Measurements from ENCODE around the gene PPIG. TPM values are rescaled to one million over a fixed set of nuclear protein-coding genes. Genes with fewer than 3 reads are reported as not detected.

PPIG gene
- total and polyA plus RNA-seq, 2 of the 4 experiments (the other 2 are of a cell fraction), result 10.4 to 16.7 TPM

DNA sequence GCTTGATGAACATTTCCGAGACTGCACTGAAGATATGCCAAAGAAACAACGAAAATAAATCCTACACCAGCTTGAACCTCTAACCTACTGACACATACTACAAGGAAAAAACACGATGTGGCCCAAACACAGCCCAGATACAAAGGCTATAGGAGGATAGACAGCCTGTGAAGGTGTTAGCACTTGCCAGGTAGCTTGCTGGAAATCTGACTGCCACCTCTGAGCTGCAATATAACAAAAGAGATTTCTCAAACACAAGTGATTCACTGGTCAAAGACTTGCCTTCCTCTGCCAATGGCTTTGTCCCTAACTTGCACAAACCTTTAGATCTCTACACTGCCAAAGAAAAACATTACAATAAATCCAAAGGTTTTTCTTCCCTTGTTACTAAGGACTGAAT lies 89.0 kb downstream of the PPIG start:
- Histone ChIP-seq H3K36me3 (ENCODE audit: control insufficient read depth, insufficient read depth, low read length) (no peaks in the 10 kb centered on the region), H3K27ac (ENCODE audit: insufficient read depth, low read length) (no peak overlapping the region), H4K20me1 (ENCODE audit: insufficient read depth, low read length) (no peaks in the 10 kb centered on the region), H4K8ac (ENCODE audit: low read depth in 2 of 2, low read length in 2 of 2) (no peak overlapping the region), H3K14ac (replicated peaks; ENCODE audit: low read depth, low read length) (no peak overlapping the region), H3K18ac (ENCODE audit: low read depth, low read length) (no peak overlapping the region), H3K4me3 (ENCODE audit: insufficient read depth, low read depth, low read length) (no peak overlapping the region), H2AK9ac (replicated peaks; ENCODE audit: low read depth, low read length, poor library complexity) (no peak overlapping the region), H2BK20ac (ENCODE audit: low read depth, low read length) (no peak overlapping the region), H3K9me3 (ENCODE audit: control insufficient read depth, insufficient read depth, low read length) (no peaks in the 10 kb centered on the region), H4K91ac (ENCODE audit: insufficient read depth, low read depth, low read length) (no peak overlapping the region), H3K9me1 (ENCODE audit: insufficient read depth, low read length) (no peaks in the 10 kb centered on the region), H3K79me1 (ENCODE audit: low read depth in 1 of 2, low read length in 2 of 2) (no peaks in the 10 kb centered on the region), H2AK5ac (ENCODE audit: low read depth, low read length) (no peak overlapping the region), H2BK15ac (ENCODE audit: low read depth, low read length) (no peak overlapping the region), H3K23ac (ENCODE audit: low read depth, low read length) (no peak overlapping the region), H3K56ac (ENCODE audit: extremely low read depth, insufficient read depth, low read length) (no peak overlapping the region), H4K5ac (ENCODE audit: low read depth, low read length) (no peak overlapping the region), H3K27me3 (ENCODE audit: control insufficient read depth, insufficient read depth, low read length) (peaks cover 2% of the 10 kb centered on the region; the same call in 1 of the 2 replicates), H2BK120ac (ENCODE audit: low read depth, low read length) (no peak overlapping the region), H2AFZ (replicated peaks; ENCODE audit: low read length, poor library complexity) (no peak overlapping the region), H3K9ac (ENCODE audit: low read depth, low read length) (no peak overlapping the region), H3K4me2 (ENCODE audit: low read depth, low read length) (no peak overlapping the region), H2BK5ac (ENCODE audit: low read depth, low read length, poor library complexity, severe bottlenecking) (no peak overlapping the region), H3K4ac (ENCODE audit: low read depth, low read length) (no peak overlapping the region), H3K4me1 (ENCODE audit: control insufficient read depth, insufficient read depth, low read length) (no peaks in the 10 kb centered on the region)
- TF ChIP-seq, protein P1, sequence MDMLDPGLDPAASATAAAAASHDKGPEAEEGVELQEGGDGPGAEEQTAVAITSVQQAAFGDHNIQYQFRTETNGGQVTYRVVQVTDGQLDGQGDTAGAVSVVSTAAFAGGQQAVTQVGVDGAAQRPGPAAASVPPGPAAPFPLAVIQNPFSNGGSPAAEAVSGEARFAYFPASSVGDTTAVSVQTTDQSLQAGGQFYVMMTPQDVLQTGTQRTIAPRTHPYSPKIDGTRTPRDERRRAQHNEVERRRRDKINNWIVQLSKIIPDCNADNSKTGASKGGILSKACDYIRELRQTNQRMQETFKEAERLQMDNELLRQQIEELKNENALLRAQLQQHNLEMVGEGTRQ (IDR thresholded peaks at IDR 0.05; ENCODE audit: low read depth, low read length), result no peak
- TF ChIP-seq BHLHE40 (IDR thresholded peaks at IDR 0.05; ENCODE audit: low read depth, low read length) (no peak), POLR2A (IDR thresholded peaks at IDR 0.05; ENCODE audit: low read depth, low read length) (no peak), MAFK (IDR thresholded peaks at IDR 0.05; ENCODE audit: low read depth, low read length) (no peak)
- WGBS, 2 experiments (ENCODE audit: extremely low coverage in 2 of 2, insufficient read length in 1 of 2), result no CpG with 5 or more reads among the region's 3 CpGs
- ChIA-PET CTCF (no interaction called here), POLR2A (ENCODE audit: unreplicated experiment) (no interaction called here)
- BruUV-seq (replicated peaks), result no TSS peak
- no peak for ATAC-seq (ENCODE audit: low read depth)
- in situ Hi-C loops (cut with MboI; ENCODE audit: low sequenced_read_pairs), result no loop called here
- intact Hi-C loops (cut with micrococcal nuclease), result no loop called here
- dilution Hi-C loops (cut with HindIII; ENCODE audit: low sequenced_read_pairs, unreplicated experiment), result no loop called here
- no peak for DNase-seq
